GM19452 (cell line): ENCODE results near the gene DET1.
"Not testable (repeated sequence)": the region's sequence is repeated elsewhere in the genome, so short reads cannot be mapped to it uniquely, and the experiment has no call there.

ENCODE experiments used
- ATAC-seq: cut with Tn5 transposase; IDR thresholded peaks from one replicate; pipeline ENCODE4 v1.9.1; 2021; ENCODE audit not compliant: unreplicated experiment

The DET1 gene

GRCh38 chr15:88498996-88499395 is 47.5 kb downstream of the DET1 start:
- no peak for ATAC-seq

GRCh38 chr15:88497109-88497765 is 49.2 kb downstream of the DET1 start:
- ATAC-seq = no peak

- ATAC-seq = no peak
Measured at GRCh38 chr15:88493844-88494243, 52.6 kb downstream of the DET1 start.

- no peak for ATAC-seq
Measured at GRCh38 chr15:88491158-88491557, 55.3 kb downstream of the DET1 start.

GRCh38 chr15:88490036-88490435 is 56.4 kb downstream of the DET1 start:
- no peak for ATAC-seq

GRCh38 chr15:88489321-88489720 is 57.2 kb downstream of the DET1 start:
- ATAC-seq = no peak

GRCh38 chr15:88487796-88488523 is 58.5 kb downstream of the DET1 start:
- ATAC-seq = no peak

- no peak for ATAC-seq
Measured at GRCh38 chr15:88487178-88487795, 59.2 kb downstream of the DET1 start.

GRCh38 chr15:88484682-88485331 is 61.7 kb downstream of the DET1 start:
- ATAC-seq = no peak

- no peak for ATAC-seq
Measured at GRCh38 chr15:88482263-88482662, 64.2 kb downstream of the DET1 start.

- ATAC-seq = no peak
Measured at GRCh38 chr15:88480981-88481380, 65.5 kb downstream of the DET1 start.

GRCh38 chr15:88479169-88479568 is 67.3 kb downstream of the DET1 start:
- no peak for ATAC-seq

- ATAC-seq = no peak
Measured at GRCh38 chr15:88477904-88478303, 68.6 kb downstream of the DET1 start.

- ATAC-seq = no peak
Measured at GRCh38 chr15:88477126-88477525, 69.4 kb downstream of the DET1 start.

GRCh38 chr15:88476635-88477060 is 69.8 kb downstream of the DET1 start:
- ATAC-seq = no peak

GRCh38 chr15:88473661-88474293 is 72.7 kb downstream of the DET1 start:
- not testable (repeated sequence) for ATAC-seq

- no peak for ATAC-seq
Measured at GRCh38 chr15:88472225-88472624, 74.3 kb downstream of the DET1 start.

GRCh38 chr15:88470625-88471372 is 75.7 kb downstream of the DET1 start:
- no peak for ATAC-seq

GRCh38 chr15:88469321-88469720 is 77.2 kb downstream of the DET1 start:
- no peak for ATAC-seq

- ATAC-seq = not testable (repeated sequence)
Measured at GRCh38 chr15:88468721-88469120, 77.8 kb downstream of the DET1 start.
